OCI-LY3 (cell line): ENCODE measurements around the gene PRRT1.
A peak's percentile ranks its signal among the peaks of the same experiment; 100 is the strongest.
"Not testable (repeated sequence)": the region's sequence is repeated elsewhere in the genome, so short reads cannot be mapped to it uniquely, and the experiment has no call there.

Experiments
- H2AFZ ChIP-seq: fragments of 200-600, 300-600 bp; shearing (Covaris generic); 2 replicates; pipeline ENCODE4 v1.6.0; 2014; ENCODE audit warnings: antibody characterized with exemption, low read depth, low read length
- H3K27ac ChIP-seq: fragments of 200-600, 300-600 bp; sonication (generic); 2 replicates; pipeline ENCODE4 v1.5.1; 2014; ENCODE audit warnings: mild to moderate bottlenecking, low read length, moderate library complexity, mixed read lengths
- H3K27me3 ChIP-seq: fragments of 200-600, 300-600 bp; sonication (generic); 2 replicates; pipeline ENCODE4 v1.6.1; 2014; ENCODE audit warnings: low read depth, low read length, mixed read lengths
- H3K36me3 ChIP-seq: fragments of 200-600, 300-600 bp; sonication (generic); replicated peaks from 2 replicates; pipeline ENCODE3; 2014; ENCODE audit warnings: low read depth, low read length, mixed read lengths
- H3K4me1 ChIP-seq: fragments of 300-600, 200-600 bp; sonication (generic); 2 replicates; pipeline ENCODE4 v1.6.1; 2014; ENCODE audit warnings: low read length, mixed read lengths
- H3K4me2 ChIP-seq: fragments of 200-600, 300-600 bp; sonication (generic); 2 replicates; pipeline ENCODE4 v1.6.1; 2014; ENCODE audit warnings: low read length, mixed read lengths
- H3K4me3 ChIP-seq: fragments of 300-600, 200-600 bp; sonication (generic); 2 replicates; pipeline ENCODE4 v1.5.1; 2014; ENCODE audit warnings: antibody characterized with exemption, mild to moderate bottlenecking, low read length, moderate library complexity
- H3K79me2 ChIP-seq: fragments of 300-600, 200-600 bp; shearing (Covaris generic); 2 replicates; pipeline ENCODE4 v1.6.1; 2014; ENCODE audit warnings: mild to moderate bottlenecking, low read length, mixed read lengths
- H3K9ac ChIP-seq: fragments of 300-600, 200-600 bp; shearing (Covaris generic); 2 replicates; pipeline ENCODE4 v1.6.0; 2014; ENCODE audit warnings: mild to moderate bottlenecking, low read length, moderate library complexity
- H3K9me3 ChIP-seq: fragments of 200-600, 300-600 bp; shearing (Covaris generic); 2 replicates; pipeline ENCODE4 v1.6.1; 2014; ENCODE audit warnings: low read length, mixed read lengths; ENCODE audit not compliant: insufficient read depth
- H4K20me1 ChIP-seq: fragments of 200-600, 300-600 bp; sonication (generic); 2 replicates; pipeline ENCODE4 v1.6.1; 2016; ENCODE audit warnings: low read length, mixed read lengths; ENCODE audit not compliant: insufficient read depth
- CTCF ChIP-seq: fragments of 200-600, 300-600 bp; sonication (generic); IDR thresholded peaks from 2 replicates; pipeline ENCODE4 v1.5.1; 2014; ENCODE audit warnings: antibody characterized with exemption, low read length, low read depth
- EZH2phosphoT487 ChIP-seq: fragments of 200-600 bp; shearing (Covaris generic); IDR thresholded peaks from 2 replicates; pipeline ENCODE4 v1.6.1; 2018; ENCODE audit warnings: antibody characterized with exemption, mixed run types, low read depth

PRRT1 gene

DNA sequence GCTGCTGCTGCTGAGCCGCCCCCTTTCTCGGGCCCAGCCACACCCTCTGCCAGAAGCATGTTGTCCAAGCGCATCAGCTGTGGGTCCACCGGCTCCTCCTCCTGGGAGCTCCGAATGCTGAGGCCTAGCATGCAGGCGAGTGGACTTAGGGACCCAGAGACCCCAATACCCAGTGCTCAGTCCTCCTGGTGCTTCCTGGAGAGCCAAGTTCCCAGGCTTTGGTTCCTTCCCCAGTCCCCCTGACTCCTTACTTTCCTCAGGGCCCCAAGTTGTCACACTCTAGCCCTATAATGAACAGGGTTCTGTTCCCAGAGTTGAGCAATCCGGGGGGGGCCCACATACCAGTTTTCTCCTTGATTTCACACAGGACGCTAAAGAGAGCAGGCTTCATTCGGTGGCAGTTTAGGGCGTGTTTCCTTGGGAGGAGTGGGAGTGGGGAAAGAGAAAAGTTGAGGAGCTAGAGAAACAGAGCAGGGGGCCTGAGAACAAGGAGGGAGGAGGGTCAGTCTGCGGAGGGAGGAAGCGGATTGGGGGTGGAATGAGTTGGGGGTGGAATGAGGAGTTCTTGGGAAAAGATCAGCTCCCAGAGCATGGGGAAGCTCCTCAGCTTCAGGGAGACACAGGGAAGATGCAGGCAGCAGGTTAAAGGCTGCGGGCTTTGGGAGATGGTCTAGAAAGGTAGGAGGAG is 36.8 kb upstream of the PRRT1 start:
- Histone ChIP-seq H3K4me1 (peaks cover 48% of the 10 kb centered on the region), H3K4me2 (peak overlapping the region; percentile 93), H3K79me2 (peaks cover 51% of the 10 kb centered on the region), H3K27me3 (no peaks in the 10 kb centered on the region), H4K20me1 (no peaks in the 10 kb centered on the region), H3K9me3 (no peaks in the 10 kb centered on the region), H3K36me3 (peaks cover 20% of the 10 kb centered on the region), H3K9ac (peak overlapping the region; percentile 90), H3K4me3 (peak overlapping the region; percentile 93), H2AFZ (no peak overlapping the region), H3K27ac (peak overlapping the region; percentile 74)
- TF ChIP-seq EZH2phosphoT487 = no peak
- no peak for TF ChIP-seq CTCF

DNA sequence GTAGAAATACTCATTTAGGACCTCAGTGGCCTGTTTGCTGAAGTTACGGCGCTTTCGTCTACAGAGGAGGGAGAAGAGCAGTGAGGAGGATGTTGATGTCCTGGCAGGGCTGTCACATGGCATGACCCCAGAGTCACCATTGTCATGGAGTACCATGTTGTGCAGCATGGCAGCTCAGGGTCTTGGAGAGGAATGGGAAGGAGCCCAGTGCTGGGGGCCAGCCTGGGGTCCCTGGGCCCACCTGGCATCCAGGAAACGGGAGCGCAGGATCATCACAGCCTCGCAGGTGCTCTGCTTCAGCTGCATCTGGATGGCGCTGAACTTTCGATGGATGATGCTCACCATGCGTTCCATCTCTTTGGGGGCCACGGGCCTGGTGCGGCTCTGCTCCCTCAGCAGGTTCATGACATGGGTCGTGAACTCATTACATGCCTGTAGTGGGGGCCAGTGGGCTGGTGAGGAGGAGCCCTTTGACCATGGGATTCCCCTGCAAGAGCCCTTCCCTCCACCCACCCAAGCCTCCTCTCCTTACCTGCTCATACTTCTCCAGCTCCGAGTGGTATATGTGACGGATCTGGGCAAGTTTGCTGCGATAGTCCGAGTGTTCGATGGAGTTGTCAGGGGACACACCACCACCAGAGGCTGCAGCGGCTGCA is 36.1 kb upstream of the PRRT1 start:
- Histone ChIP-seq H3K4me1 (peaks cover 43% of the 10 kb centered on the region), H3K79me2 (peaks cover 51% of the 10 kb centered on the region), H3K27ac (peak overlapping the region; percentile 76), H3K36me3 (peaks cover 26% of the 10 kb centered on the region), H3K4me2 (peak overlapping the region; percentile 44; the same call in 1 of the 2 replicates)
- not testable (repeated sequence) for H2AFZ ChIP-seq, H4K20me1 ChIP-seq, H3K4me3 ChIP-seq, H3K9me3 ChIP-seq, H3K9ac ChIP-seq, H3K27me3 ChIP-seq

DNA sequence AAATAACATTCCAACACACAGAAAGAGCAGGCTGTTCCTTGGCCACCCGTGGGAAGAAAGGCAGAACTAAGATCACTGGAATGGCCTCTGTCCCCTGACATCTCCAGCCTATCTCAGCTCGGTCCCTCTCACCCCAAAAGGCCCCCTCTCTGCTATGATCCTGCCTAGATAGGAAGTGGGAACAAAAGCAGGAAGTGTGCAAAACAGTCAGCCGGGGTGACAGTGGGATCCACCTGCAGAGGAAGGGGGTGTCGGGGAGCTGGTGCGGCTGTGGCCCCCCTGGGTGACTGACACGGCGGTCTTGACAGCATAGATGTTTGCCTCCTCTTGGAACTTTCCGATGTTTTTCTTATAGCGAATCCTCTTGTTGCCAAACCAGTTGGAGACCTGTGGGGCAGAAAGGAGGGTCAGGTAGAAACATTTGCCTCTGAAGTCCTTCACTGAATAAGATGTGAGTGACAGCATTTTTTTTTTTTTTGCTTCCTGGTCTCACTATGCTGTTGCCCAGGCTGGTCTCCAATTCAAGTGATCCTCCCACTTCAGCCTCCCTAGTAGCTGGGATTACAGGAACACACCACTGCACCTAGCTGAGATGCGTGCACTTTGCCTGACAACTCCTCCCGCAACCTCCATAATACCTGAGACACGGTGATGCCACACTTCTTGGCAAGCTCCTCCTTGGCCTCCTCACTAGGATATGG is 35.4 kb upstream of the PRRT1 start:
- Histone ChIP-seq H3K27me3 (no peaks in the 10 kb centered on the region), H4K20me1 (no peaks in the 10 kb centered on the region), H3K4me2 (peak overlapping the region; percentile 44), H3K9ac (0 out of 2 replicates have a peak overlapping the region, but pooled peaks have one; percentile 4), H3K4me1 (peaks cover 39% of the 10 kb centered on the region), H3K36me3 (peaks cover 31% of the 10 kb centered on the region), H3K27ac (peak overlapping the region; percentile 76), H3K9me3 (no peaks in the 10 kb centered on the region), H3K4me3 (peak overlapping the region; percentile 18; the same call in 1 of the 2 replicates), H3K79me2 (peaks cover 49% of the 10 kb centered on the region), H2AFZ (no peak overlapping the region)
- TF ChIP-seq CTCF (no peak), EZH2phosphoT487 (no peak)

DNA sequence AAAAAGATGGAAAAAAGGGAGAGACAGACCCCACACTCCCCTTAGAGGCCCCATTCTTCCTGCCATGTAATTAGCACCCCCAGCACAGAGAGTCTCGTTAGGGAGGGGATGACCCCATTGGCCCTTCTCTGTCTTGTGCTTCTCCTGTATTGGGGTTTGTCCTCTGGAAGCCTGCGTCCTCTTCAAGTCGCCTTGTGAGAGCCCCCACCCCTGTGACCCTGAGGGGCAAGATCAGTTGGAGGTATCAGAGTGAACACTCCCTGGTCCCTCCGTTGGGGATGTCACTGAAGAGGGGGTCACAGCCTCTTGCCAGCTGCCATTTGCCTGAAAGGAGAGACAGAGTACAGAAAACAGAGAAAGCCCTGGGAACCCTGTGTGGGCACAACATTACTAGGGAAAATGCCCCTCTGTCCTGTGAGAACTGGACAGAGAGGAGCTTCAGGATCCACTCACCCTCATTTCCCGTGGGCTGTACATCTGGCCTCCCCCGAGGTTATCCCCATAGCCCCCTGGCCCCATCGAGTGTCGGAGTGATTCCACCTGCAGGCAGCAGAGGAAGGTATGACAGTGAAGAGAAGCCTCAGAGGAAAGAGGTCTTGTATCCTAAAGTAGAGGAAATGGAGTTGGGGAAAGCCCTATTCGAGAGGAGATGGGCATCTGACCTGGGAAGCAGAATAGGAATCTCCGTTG is 34.6 kb upstream of the PRRT1 start:
- H4K20me1 ChIP-seq, H3K9me3 ChIP-seq, H3K9ac ChIP-seq, H3K4me3 ChIP-seq, H2AFZ ChIP-seq, H3K27me3 ChIP-seq: not testable (repeated sequence)
- peak overlapping the region; percentile 76 for H3K27ac ChIP-seq
- H3K4me1 ChIP-seq = peaks cover 38% of the 10 kb centered on the region
- H3K4me2 ChIP-seq = peak overlapping the region; percentile 44
- peaks cover 31% of the 10 kb centered on the region for H3K36me3 ChIP-seq
- H3K79me2 ChIP-seq = peaks cover 40% of the 10 kb centered on the region

- not testable (repeated sequence) for H3K4me3 ChIP-seq, H3K9ac ChIP-seq, H2AFZ ChIP-seq, H3K9me3 ChIP-seq, H3K27me3 ChIP-seq, H4K20me1 ChIP-seq
- Histone ChIP-seq H3K79me2 (peaks cover 34% of the 10 kb centered on the region), H3K36me3 (peaks cover 27% of the 10 kb centered on the region), H3K27ac (peak overlapping the region; percentile 76), H3K4me2 (peak overlapping the region; percentile 28), H3K4me1 (peaks cover 33% of the 10 kb centered on the region)
Measured at GRCh38 chr6:32185681-32186131, 34.0 kb upstream of the PRRT1 start.
